Lower leg skin (tissue), 3 donors: ENCODE measurements around the gene RAPGEFL1.

ENCODE experiments used
- POLR2A ChIP-seq, 2 donors: fragments of 450-650 bp; IDR thresholded peaks; one replicate each; pipeline ENCODE4 v1.6.1; 2016 to 2017; ENCODE audit warnings: antibody characterized with exemption in 2 of 2, mild to moderate bottlenecking in 1 of 2, moderate library complexity in 1 of 2
- TF ChIP-seq, protein P1 (sequence below), 3 donors: fragments of 450-650 bp; IDR thresholded peaks; one replicate each; pipeline ENCODE4 v1.5.1; 2016; ENCODE audit warnings: antibody characterized with exemption in 3 of 3, mild to moderate bottlenecking in 3 of 3, moderate library complexity in 2 of 3

DNA sequence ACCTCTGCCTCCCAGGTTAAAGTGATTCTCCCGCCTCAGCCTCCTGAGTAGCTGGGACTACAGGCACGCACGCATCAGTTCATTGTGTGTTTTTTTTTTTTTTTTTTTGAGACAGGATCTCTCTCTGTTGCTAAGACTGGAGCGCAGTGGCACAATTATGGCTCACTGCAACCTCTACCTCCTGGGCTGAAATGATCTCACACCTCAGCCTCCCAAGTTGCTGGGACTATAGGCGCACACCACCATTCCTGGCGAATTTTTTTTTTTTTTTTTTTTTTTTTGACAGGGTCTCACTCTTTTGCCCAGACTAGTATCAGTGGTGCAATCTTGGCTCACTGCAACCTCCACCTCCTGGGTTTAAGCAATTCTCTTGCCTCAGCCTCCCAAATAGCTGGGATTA, 17.8 kb upstream of the RAPGEFL1 start:
- TF ChIP-seq, protein P1, sequence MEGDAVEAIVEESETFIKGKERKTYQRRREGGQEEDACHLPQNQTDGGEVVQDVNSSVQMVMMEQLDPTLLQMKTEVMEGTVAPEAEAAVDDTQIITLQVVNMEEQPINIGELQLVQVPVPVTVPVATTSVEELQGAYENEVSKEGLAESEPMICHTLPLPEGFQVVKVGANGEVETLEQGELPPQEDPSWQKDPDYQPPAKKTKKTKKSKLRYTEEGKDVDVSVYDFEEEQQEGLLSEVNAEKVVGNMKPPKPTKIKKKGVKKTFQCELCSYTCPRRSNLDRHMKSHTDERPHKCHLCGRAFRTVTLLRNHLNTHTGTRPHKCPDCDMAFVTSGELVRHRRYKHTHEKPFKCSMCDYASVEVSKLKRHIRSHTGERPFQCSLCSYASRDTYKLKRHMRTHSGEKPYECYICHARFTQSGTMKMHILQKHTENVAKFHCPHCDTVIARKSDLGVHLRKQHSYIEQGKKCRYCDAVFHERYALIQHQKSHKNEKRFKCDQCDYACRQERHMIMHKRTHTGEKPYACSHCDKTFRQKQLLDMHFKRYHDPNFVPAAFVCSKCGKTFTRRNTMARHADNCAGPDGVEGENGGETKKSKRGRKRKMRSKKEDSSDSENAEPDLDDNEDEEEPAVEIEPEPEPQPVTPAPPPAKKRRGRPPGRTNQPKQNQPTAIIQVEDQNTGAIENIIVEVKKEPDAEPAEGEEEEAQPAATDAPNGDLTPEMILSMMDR (IDR thresholded peaks at IDR 0.05): no peak
- TF ChIP-seq POLR2A (IDR thresholded peaks at IDR 0.05): no peak
